Measurements from ENCODE around the gene GFPT2.
A peak's percentile ranks its signal among the peaks of the same experiment; 100 is the strongest.

Gene GFPT2

GRCh38 chr5:180334751-180335613, 18.2 kb downstream of the GFPT2 start:
- no peak for DNase-seq

DNA sequence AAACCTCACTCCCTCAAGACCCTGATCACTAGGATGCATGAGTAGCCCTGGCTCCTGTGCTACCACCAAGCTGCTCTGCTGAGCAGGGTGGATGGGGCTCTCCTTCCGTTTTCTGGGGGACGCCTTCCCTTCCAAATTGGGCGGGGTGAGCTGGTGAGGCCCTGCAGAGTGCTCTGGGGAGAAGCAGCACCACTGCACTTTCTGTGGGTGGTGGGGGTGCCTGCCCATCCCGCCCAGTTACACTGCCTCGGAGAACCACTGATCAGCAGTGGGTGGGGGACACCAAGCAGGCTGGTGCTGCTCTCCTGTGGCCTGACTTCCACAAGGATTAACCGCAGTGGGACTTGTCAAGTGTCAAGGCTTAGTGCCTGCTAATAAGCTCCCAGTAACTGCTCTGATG, 19.0 kb downstream of the GFPT2 start:
- DNase-seq: no peak

DNA sequence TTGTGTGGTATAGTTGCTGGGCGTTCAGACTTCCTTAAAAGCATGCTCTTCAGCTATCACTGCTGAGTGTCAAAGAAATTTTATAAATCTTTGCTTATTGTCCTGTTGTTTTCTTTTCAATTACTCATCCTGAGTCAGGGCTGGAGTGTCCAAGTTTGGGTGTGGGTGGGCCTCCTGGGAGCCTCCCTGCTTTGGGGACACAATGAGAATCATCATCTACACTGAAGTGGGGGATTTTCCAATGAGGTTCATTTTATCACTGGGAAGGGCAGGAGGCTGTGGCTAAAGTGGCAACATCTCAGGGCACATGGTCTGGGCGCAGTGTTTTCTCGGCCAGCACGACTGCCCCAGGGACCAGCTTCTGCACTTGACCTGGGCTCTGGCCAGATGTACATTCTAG, 19.5 kb downstream of the GFPT2 start:
- DNase-seq: no peak

DNA sequence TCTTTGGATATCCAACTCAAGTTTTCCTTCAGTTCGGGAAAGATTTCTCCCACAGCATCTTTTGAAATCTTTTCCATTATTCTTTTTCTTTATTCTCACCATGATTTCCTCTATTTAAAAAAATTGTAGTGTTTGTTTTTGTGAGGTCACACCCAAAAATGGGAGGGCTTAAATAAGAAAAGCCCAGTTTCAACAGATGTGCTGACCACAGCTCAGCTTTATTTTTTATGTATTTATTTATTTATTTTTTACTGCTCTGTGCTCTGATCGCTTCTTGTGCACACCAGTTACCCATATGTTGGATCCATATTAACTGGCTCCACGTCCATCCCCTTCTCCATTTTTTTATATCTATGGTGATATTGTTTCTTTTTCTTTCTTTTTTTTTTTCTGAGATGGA, 20.3 kb downstream of the GFPT2 start:
- DNase-seq: no peak

DNA sequence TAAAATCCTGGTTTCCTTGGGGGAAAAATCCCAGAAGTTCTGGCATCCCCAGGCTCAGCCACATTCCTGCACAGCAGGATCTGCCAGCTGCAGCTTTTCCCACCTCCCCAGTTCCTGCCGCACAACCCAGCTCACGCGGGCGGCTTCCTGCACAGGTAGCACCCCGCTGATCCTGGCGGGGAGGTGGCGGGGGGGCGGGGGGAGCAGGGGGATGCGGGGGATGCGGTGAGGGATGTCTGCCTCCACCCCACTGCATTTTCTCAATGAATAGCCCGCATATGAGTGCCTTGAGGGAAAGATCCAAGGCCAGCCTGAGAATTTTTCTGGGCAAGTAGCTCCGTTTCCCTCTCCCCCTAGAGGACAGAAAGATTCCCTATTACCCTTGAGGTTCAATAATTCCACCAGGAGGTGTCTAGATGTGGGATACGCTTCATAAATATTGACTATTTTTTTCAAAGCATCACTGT, 21.1 kb downstream of the GFPT2 start:
- peak in 1 of 58 donors; percentile 27 for DNase-seq

DNA sequence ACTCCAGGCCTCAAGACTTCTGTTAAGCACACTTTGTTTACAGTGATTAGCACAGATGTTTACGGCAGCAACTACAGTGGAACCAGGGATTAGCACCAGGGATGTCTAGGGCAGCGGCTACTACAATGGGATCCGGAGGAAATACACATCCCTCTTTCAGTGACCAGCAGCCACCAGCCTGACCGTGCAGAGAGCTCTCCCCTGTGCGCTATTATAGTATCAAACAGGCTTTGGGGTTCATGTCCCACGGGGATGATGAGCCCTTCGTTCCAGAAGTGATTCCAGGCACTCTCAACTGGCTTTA, 21.5 kb downstream of the GFPT2 start:
- no peak for DNase-seq

GRCh38 chr5:180330810-180331646, 22.1 kb downstream of the GFPT2 start:
- DNase-seq: no peak

- no peak for DNase-seq
These were observed 22.9 kb downstream of the GFPT2 start for GRCh38 chr5:180330270-180330648.

DNA sequence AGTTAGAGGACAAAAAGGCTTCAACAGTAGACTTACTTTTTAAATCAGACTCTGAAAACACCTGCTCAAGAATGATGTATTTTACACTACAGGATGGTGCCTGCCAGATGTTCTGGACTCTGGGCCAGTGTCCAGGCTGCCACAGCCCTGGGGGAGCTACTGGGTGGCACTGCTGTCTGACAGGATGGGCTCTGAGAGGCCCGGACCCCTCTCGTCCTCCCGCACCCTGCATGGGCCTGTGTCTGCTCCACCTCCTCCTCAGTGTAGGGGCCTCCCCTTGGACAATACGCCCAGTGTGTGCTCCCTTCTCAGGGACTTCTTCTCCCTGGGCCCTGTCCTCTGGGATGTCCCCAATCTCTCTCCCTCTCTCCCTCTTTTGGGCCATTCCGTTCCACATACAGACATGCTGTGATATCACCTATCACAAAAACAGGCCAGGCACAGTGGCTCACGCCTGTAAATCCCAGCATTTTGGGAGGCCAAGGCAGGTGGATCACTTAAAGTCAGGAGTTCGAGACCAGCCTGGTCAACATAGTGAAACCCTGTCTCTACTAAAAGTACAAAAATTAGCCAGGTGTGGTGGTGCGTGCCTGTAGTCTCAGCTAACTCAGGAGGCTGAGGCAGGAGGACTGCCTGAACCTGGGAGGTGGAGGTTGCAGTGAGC, 23.4 kb downstream of the GFPT2 start:
- DNase-seq: no peak

DNA sequence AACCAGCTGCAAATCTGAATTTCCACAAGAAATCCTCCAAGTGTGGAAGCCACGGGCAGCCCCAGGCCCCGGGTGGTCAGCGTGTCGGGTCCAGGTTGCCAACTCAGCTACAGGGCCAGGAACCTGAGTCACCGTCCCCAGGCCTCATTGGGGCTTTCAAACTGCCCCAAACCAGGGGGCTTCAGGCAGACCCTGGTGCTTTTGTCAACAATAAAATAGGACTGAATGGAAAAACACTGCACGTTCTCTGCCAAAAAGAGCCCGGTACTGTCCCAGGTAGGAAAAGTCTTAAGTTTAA, 24.0 kb downstream of the GFPT2 start:
- DNase-seq: no peak

GRCh38 chr5:180328296-180329137, 24.6 kb downstream of the GFPT2 start:
- DNase-seq: peak in 47 of 58 donors; percentile 12 to 91 (median 43)

GRCh38 chr5:180326989-180327565, 26.1 kb downstream of the GFPT2 start:
- no peak for DNase-seq

- DNase-seq: peak in 17 of 58 donors; percentile 8 to 58 (median 14)
These were observed 28.6 kb downstream of the GFPT2 start for GRCh38 chr5:180324601-180324950.

- peak in 18 of 58 donors; percentile 10 to 56 (median 28) for DNase-seq
These were observed 29.1 kb downstream of the GFPT2 start for GRCh38 chr5:180323941-180324600.

- no peak for DNase-seq
These were observed 30.0 kb downstream of the GFPT2 start for GRCh38 chr5:180323160-180323559.

DNA sequence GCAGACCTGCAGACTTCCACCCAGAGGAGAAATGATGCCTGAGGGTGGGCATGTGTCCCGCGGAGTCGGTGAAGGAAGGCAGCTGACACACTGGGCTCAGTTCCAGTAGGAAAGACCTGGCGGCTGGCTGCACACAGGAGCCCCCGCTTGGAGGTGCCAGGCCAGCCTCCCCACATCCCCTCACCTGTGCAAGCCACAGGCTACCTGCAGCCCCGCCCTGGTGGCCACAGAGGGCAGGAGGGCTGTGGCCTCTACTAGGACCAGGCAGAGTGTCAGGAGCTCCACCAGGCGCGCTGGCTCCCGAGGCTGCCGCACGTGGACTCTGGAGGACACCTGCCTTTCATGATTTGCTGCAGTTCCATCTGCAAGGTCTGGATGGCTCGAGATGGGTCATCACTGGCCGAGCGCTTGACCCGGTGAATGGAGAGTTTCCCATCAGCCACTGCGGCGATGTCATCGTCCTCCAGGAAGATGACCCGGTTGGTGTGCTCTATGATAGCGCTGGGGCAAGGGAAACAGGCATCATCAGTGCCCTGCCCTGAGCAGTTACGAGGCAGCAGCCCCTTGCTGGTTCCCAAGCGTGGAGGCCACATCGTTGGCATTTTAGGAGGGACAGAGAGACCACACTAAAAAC, 34.6 kb downstream of the GFPT2 start:
- no peak for DNase-seq

- DNase-seq: no peak
These were observed 36.5 kb downstream of the GFPT2 start for GRCh38 chr5:180316586-180316985.

DNA sequence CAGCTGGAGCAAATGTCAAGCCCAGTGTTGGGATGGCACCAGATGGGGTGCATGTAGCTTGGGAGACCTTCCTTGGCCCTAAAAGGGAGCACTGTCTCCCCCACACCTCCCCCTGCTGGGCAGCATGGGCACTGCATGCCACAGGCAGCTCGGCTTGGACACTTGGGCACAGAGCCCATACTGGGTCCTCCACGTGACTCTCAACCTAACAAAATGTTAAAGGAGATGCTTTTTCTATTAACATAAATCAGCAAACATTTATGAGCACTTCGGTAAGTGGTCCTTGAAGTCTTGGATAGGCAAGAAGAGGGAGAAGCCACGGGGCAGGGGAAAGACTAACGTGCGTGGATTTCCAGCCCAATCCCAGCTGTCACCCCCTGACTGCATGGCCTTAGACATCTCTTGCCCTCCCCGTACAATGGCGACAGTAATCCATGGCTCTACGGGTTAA, 37.3 kb downstream of the GFPT2 start:
- peak in 44 of 58 donors; percentile 5 to 79 (median 35) for DNase-seq

GRCh38 chr5:180313677-180314505, 39.2 kb downstream of the GFPT2 start:
- peak in 38 of 58 donors; percentile 14 to 93 (median 56) for DNase-seq

Data from anterior cingulate cortex (tissue), 58 donors.